Astrocyte (in vitro differentiated cells and primary cell): ENCODE data around the gene VSTM2L. TPM values are rescaled to one million over a fixed set of nuclear protein-coding genes. Genes with fewer than 3 reads are reported as not detected.

Experiments used
- DNase-seq: peaks from one replicate; pipeline ENCODE4 v3.0.0-alpha.2; 2010; ENCODE audit warnings: low read depth
- FAIRE-seq: peaks from 2 replicates; lab custom pipeline; 2011; peaks lifted over from hg19 to GRCh38; lab: Jason Lieb, UNC
- H2AFZ ChIP-seq: 2 replicates; pipeline ENCODE4 v1.6.0; 2012; ENCODE audit warnings: low read depth, low read length, inconsistent platforms
- H3K27ac ChIP-seq: 2 replicates; pipeline ENCODE4 v1.5.1; 2011; ENCODE audit warnings: low read depth, low read length, inconsistent platforms
- H3K27me3 ChIP-seq: 2 replicates; pipeline ENCODE4 v1.6.0; 2011; ENCODE audit warnings: low read length, inconsistent platforms; ENCODE audit not compliant: insufficient read depth
- H3K36me3 ChIP-seq: 2 replicates; pipeline ENCODE4 v1.5.1; 2011; ENCODE audit warnings: low read length, inconsistent platforms; ENCODE audit not compliant: insufficient read depth
- H3K4me1 ChIP-seq: 2 replicates; pipeline ENCODE4 v1.5.1; 2011; ENCODE audit warnings: low read length, inconsistent platforms; ENCODE audit not compliant: insufficient read depth
- H3K4me2 ChIP-seq: 2 replicates; pipeline ENCODE4 v1.6.0; 2012; ENCODE audit warnings: low read length, inconsistent platforms
- H3K4me3 ChIP-seq: 2 replicates; pipeline ENCODE4 v1.5.1; 2011; ENCODE audit warnings: low read depth, mild to moderate bottlenecking, low read length, inconsistent platforms; ENCODE audit not compliant: insufficient read depth
- H3K79me2 ChIP-seq: 2 replicates; pipeline ENCODE4 v1.6.0; 2012; ENCODE audit warnings: mild to moderate bottlenecking, low read length, inconsistent platforms; ENCODE audit not compliant: insufficient read depth
- H3K9ac ChIP-seq: 2 replicates; pipeline ENCODE4 v1.6.0; 2012; ENCODE audit warnings: mild to moderate bottlenecking, low read length, inconsistent platforms
- H3K9me3 ChIP-seq: 2 replicates; pipeline ENCODE4 v1.5.1; 2012; ENCODE audit warnings: low read depth, mild to moderate bottlenecking, low read length, inconsistent platforms; ENCODE audit not compliant: insufficient read depth
- H4K20me1 ChIP-seq: 2 replicates; pipeline ENCODE4 v1.6.0; 2012; ENCODE audit warnings: low read length, inconsistent platforms; ENCODE audit not compliant: insufficient read depth
- H3K27ac Mint-ChIP-seq: one replicate; pipeline ENCODE4 v1.8.0; 2021; ENCODE audit warnings: mild to moderate bottlenecking, mixed read lengths; ENCODE audit not compliant: unreplicated experiment
- H3K27me3 Mint-ChIP-seq: one replicate; pipeline ENCODE4 v1.8.0; 2021; ENCODE audit warnings: low read depth, mixed read lengths; ENCODE audit not compliant: unreplicated experiment
- H3K36me3 Mint-ChIP-seq: one replicate; pipeline ENCODE4 v1.8.0; 2021; ENCODE audit warnings: low read depth, mixed read lengths; ENCODE audit not compliant: unreplicated experiment
- H3K4me1 Mint-ChIP-seq: one replicate; pipeline ENCODE4 v1.8.0; 2021; ENCODE audit warnings: low read depth, mixed read lengths; ENCODE audit not compliant: unreplicated experiment
- H3K4me3 Mint-ChIP-seq: one replicate; pipeline ENCODE4 v1.8.0; 2021; ENCODE audit warnings: mild to moderate bottlenecking, moderate library complexity, mixed read lengths; ENCODE audit not compliant: unreplicated experiment
- H3K9me3 Mint-ChIP-seq: one replicate; pipeline ENCODE4 v1.8.0; 2021; ENCODE audit warnings: mild to moderate bottlenecking, mixed read lengths; ENCODE audit not compliant: unreplicated experiment
- CTCF ChIP-seq: IDR thresholded peaks from 2 replicates; pipeline ENCODE4 v1.5.1; 2011; ENCODE audit warnings: low read depth, mild to moderate bottlenecking, inconsistent platforms, low read length, moderate library complexity; ENCODE audit not compliant: insufficient read depth
- EZH2 ChIP-seq: IDR thresholded peaks from 2 replicates; pipeline ENCODE4 v1.6.1; 2012; ENCODE audit warnings: mild to moderate bottlenecking, low read length, inconsistent platforms; ENCODE audit not compliant: insufficient read depth
- total RNA-seq: library from RNA; stranded (reverse); gene quantifications from 2 replicates; pipeline ENCODE4 v1.2.1, GENCODE V29; 2021

Gene VSTM2L
- total RNA-seq, 1 donor from 2014 or later, result 18.5 TPM

- H3K27ac Mint-ChIP-seq, result peak overlapping the region; percentile 19
- no peak for DNase-seq
- H3K4me1 ChIP-seq, result no peaks in the 10 kb centered on the region
Measured at GRCh38 chr20:37877832-37878772, 24.8 kb upstream of the VSTM2L start.

GRCh38 chr20:37878835-37879599 is 23.9 kb upstream of the VSTM2L start:
- no peak overlapping the region for H3K27ac Mint-ChIP-seq
- Histone ChIP-seq H2AFZ (no peak overlapping the region), H3K36me3 (no peaks in the 10 kb centered on the region), H3K4me2 (no peak overlapping the region), H4K20me1 (no peaks in the 10 kb centered on the region), H3K9me3 (no peaks in the 10 kb centered on the region), H3K9ac (no peak overlapping the region), H3K79me2 (no peaks in the 10 kb centered on the region), H3K4me1 (no peaks in the 10 kb centered on the region), H3K27ac (no peak overlapping the region), H3K4me3 (no peak overlapping the region), H3K27me3 (no peaks in the 10 kb centered on the region)
- FAIRE-seq (no peak), DNase-seq (no peak)
- peaks cover 4% of the 10 kb centered on the region for H3K36me3 Mint-ChIP-seq
- TF ChIP-seq EZH2 (no peak), CTCF (no peak)
- peaks cover 27% of the 10 kb centered on the region for H3K27me3 Mint-ChIP-seq
- no peaks in the 10 kb centered on the region for H3K9me3 Mint-ChIP-seq
- no peaks in the 10 kb centered on the region for H3K4me1 Mint-ChIP-seq
- H3K4me3 Mint-ChIP-seq, result no peak overlapping the region

More at GRCh38 chr20:37877832-37878772, 24.8 kb upstream of the VSTM2L start:
- TF ChIP-seq EZH2 (no peak), CTCF (no peak)
- Histone ChIP-seq H4K20me1 (no peaks in the 10 kb centered on the region), H3K4me2 (no peak overlapping the region), H3K9me3 (no peaks in the 10 kb centered on the region), H3K27ac (no peak overlapping the region), H3K9ac (no peak overlapping the region), H3K27me3 (no peaks in the 10 kb centered on the region), H3K79me2 (no peaks in the 10 kb centered on the region), H3K4me3 (no peak overlapping the region), H3K36me3 (no peaks in the 10 kb centered on the region), H2AFZ (no peak overlapping the region)
- Mint-ChIP-seq H3K9me3 (no peaks in the 10 kb centered on the region), H3K4me3 (peak overlapping the region; percentile 12), H3K4me1 (no peaks in the 10 kb centered on the region), H3K27me3 (peaks cover 23% of the 10 kb centered on the region), H3K36me3 (peaks cover 4% of the 10 kb centered on the region)
- FAIRE-seq, result no peak
